GM12878 (cell line): ENCODE measurements around the gene RAPGEF1. TPM values are rescaled to one million over a fixed set of nuclear protein-coding genes. Genes with fewer than 3 reads are reported as not detected.

Source experiments
- ATAC-seq: fragments of 200-7000 bp; cut with Tn5 transposase; 3 replicates; pipeline ENCODE4 v1.9.1; 2020; ENCODE audit warnings: mild to moderate bottlenecking, moderate library complexity
- BruUV-seq: library from RNA; stranded (reverse); fragments of 400-500 nt; replicated peaks from 2 replicates; lab custom pipeline; 2021; lab: Mats Ljungman, UMichigan
- CTCF ChIA-PET: fragments of 300-600 bp; sonication (Branson Sonifier 250); formaldehyde crosslinking; extraction: SDS; loops from one replicate; lab custom pipeline; 2021; ENCODE audit warnings: inconsistent platforms; lab: Yijun Ruan, JAX
- POLR2A ChIA-PET: fragments of 350-600 bp; formaldehyde crosslinking; extraction: SDS; loops from one replicate; lab custom pipeline; 2021; ENCODE audit warnings: inconsistent platforms; lab: Charles Lee
- RAD21 ChIA-PET: fragments of 300-600 bp; sonication (Branson Sonifier 250); formaldehyde crosslinking; loops from one replicate; lab custom pipeline; 2023; ENCODE audit warnings: antibody characterized with exemption; ENCODE audit not compliant: unreplicated experiment; lab: Charles Lee
- SMC1A ChIA-PET: fragments of 300-600 bp; sonication (Branson Sonifier 250); formaldehyde crosslinking; loops from one replicate; lab custom pipeline; 2023; ENCODE audit not compliant: unreplicated experiment, uncharacterized antibody; lab: Charles Lee
- DNase-seq: peaks from one replicate; pipeline ENCODE4 v3.0.0-alpha.2; 2011; ENCODE audit warnings: low read depth, low spot score
- FAIRE-seq: peaks from 3 replicates; lab custom pipeline; 2011; peaks lifted over from hg19 to GRCh38; lab: Jason Lieb, UNC
- H2AFZ ChIP-seq: 2 replicates; pipeline ENCODE4 v1.6.0; 2011; ENCODE audit warnings: low read depth, low read length, control low read depth; ENCODE audit not compliant: control insufficient read depth
- H3K27ac ChIP-seq: 2 replicates; pipeline ENCODE4 v1.5.1; 2011; ENCODE audit warnings: control low read depth; ENCODE audit not compliant: control insufficient read depth, insufficient read depth
- H3K27me3 ChIP-seq, 2 experiments: replicated peaks in 1 of 2; 2 replicates each; pipeline versions ENCODE4 v1.6.0 to v1.6.1; 2011; ENCODE audit warnings: low read length in 1 of 2; ENCODE audit not compliant: control insufficient read depth in 2 of 2, insufficient read depth in 2 of 2
- H3K36me3 ChIP-seq, 2 experiments: 2 replicates each; pipeline ENCODE4 v1.5.1; 2011; ENCODE audit warnings: low read length in 1 of 2; ENCODE audit not compliant: control insufficient read depth in 2 of 2, insufficient read depth in 2 of 2
- H3K4me1 ChIP-seq: 2 replicates; pipeline ENCODE4 v1.6.1; 2011; ENCODE audit warnings: mild to moderate bottlenecking, low read length, moderate library complexity, mixed read lengths; ENCODE audit not compliant: control insufficient read depth, insufficient read depth
- H3K4me2 ChIP-seq: 2 replicates; pipeline ENCODE4 v1.6.0; 2011; ENCODE audit warnings: control low read depth; ENCODE audit not compliant: control insufficient read depth, insufficient read depth
- H3K4me3 ChIP-seq: fragments of 200-600 bp; sonication (generic); 2 replicates; pipeline ENCODE4 v1.5.1; 2016
- H3K79me2 ChIP-seq: 2 replicates; pipeline ENCODE4 v1.6.0; 2011; ENCODE audit warnings: low read length; ENCODE audit not compliant: control insufficient read depth, insufficient read depth
- H3K9ac ChIP-seq: 2 replicates; pipeline ENCODE4 v1.8.0; 2011; ENCODE audit warnings: low read length, control low read depth, mixed read lengths; ENCODE audit not compliant: control insufficient read depth, insufficient read depth
- H3K9me3 ChIP-seq: replicated peaks from 3 replicates; pipeline ENCODE4 v1.5.1; 2011; ENCODE audit warnings: mild to moderate bottlenecking, low read length; ENCODE audit not compliant: control insufficient read depth, insufficient read depth
- H4K20me1 ChIP-seq: 2 replicates; pipeline ENCODE4 v1.6.0; 2011; ENCODE audit not compliant: control insufficient read depth, insufficient read depth
- BCL11A ChIP-seq: IDR thresholded peaks from 2 replicates; pipeline ENCODE4 v1.6.1; 2011; ENCODE audit warnings: low read depth, low read length
- CBX3 ChIP-seq: fragments of 200-600 bp; sonication (generic); IDR thresholded peaks from 2 replicates; pipeline ENCODE4 v1.6.1; 2016; ENCODE audit warnings: low read depth, borderline replicate concordance
- IKZF1 ChIP-seq: fragments of 450-650 bp; conservative IDR thresholded peaks from 2 replicates; pipeline ENCODE4 v1.6.1; 2017; ENCODE audit warnings: antibody characterized with exemption, mild to moderate bottlenecking
- IRF4 ChIP-seq: IDR thresholded peaks from 2 replicates; pipeline ENCODE4 v1.6.1; 2011; ENCODE audit warnings: low read depth, low read length
- JUNB ChIP-seq: IDR thresholded peaks from 2 replicates; pipeline ENCODE4 v1.6.1; 2016; ENCODE audit warnings: antibody characterized with exemption, mild to moderate bottlenecking
- MEF2A ChIP-seq: IDR thresholded peaks from 2 replicates; pipeline ENCODE4 v1.6.1; 2011; ENCODE audit warnings: low read depth, mild to moderate bottlenecking, low read length, moderate library complexity; ENCODE audit not compliant: insufficient read depth
- MTA3 ChIP-seq: IDR thresholded peaks from 2 replicates; pipeline ENCODE4 v1.6.1; 2012; ENCODE audit warnings: low read length, inconsistent platforms, borderline replicate concordance
- MYB ChIP-seq: fragments of 150-350 bp; IDR thresholded peaks from 2 replicates; pipeline ENCODE4 v1.6.1; 2014; ENCODE audit warnings: mild to moderate bottlenecking, low read depth, low read length, borderline replicate concordance
- NFXL1 ChIP-seq: fragments of 450-650 bp; IDR thresholded peaks from 2 replicates; pipeline ENCODE4 v1.6.1; 2017; ENCODE audit warnings: antibody characterized with exemption, mild to moderate bottlenecking, borderline replicate concordance
- SMAD1 ChIP-seq: fragments of 450-650 bp; IDR thresholded peaks from 2 replicates; pipeline ENCODE4 v1.6.1; 2018; ENCODE audit warnings: mild to moderate bottlenecking, low read depth; ENCODE audit not compliant: partially characterized antibody
- SUZ12 ChIP-seq: fragments of 200-600 bp; sonication (generic); IDR thresholded peaks from one replicate; pipeline ENCODE4 v1.6.1; 2018; ENCODE audit warnings: antibody characterized with exemption, mild to moderate bottlenecking; ENCODE audit not compliant: unreplicated experiment
- ZSCAN29 ChIP-seq: fragments of 450-650 bp; IDR thresholded peaks from 2 replicates; pipeline ENCODE4 v1.6.1; 2017; ENCODE audit warnings: mild to moderate bottlenecking, moderate library complexity
- ZZZ3 ChIP-seq: IDR thresholded peaks from 2 replicates; pipeline ENCODE4 v1.6.1; 2011; ENCODE audit warnings: low read depth; ENCODE audit not compliant: control insufficient read depth, insufficient read length
- WGBS: methylation state at CpG from one replicate; pipeline ENCODE4 v1.1.6; 2016; ENCODE audit warnings: low lambda C conversion rate; ENCODE audit not compliant: insufficient replicate concordance, insufficient coverage; ENCODE audit errors: missing lambda C conversion rate; 5-methylcytosine and 5-hydroxymethylcytosine counted together
- in situ Hi-C: fragments of 300-500 bp; cut with MboI; formaldehyde crosslinking; loops from 9 replicates; pipeline ENCODE4 v1.14.3; 2018; ENCODE audit warnings: mixed read lengths
- intact Hi-C: fragments of 100-400 bp; cut with micrococcal nuclease; formaldehyde crosslinking; loops from one replicate; pipeline ENCODE4 v1.14.2; 2022; ENCODE audit not compliant: unreplicated experiment
- polyA plus RNA-seq, 11 experiments: library from polyadenylated mRNA; depleted of rRNA in 4 of 11; unstranded in 6 of 11; stranded (reverse) in 5 of 11; fragments of >200 nt; fragmentation: Nextera tagmentation in 4 of 11; fragmentation: Illumina TruSeq in 1 of 11; extraction: Ambion mirVana in 4 of 11; extraction: Trizol in 1 of 11; gene quantifications; 1 replicate in 1 of 11; 2 replicates in 10 of 11; pipeline versions ENCODE4 v1.2.1 to v1.2.3, GENCODE V29; 2011 to 2016; ENCODE audit warnings: inconsistent platforms in 2 of 11, missing spikeins in 2 of 11, low read depth in 1 of 11
- total RNA-seq, 4 experiments: library from RNA; depleted of rRNA in 3 of 4; stranded (reverse); fragments of >200 nt in 3 of 4; fragmentation: Illumina TruSeq in 1 of 4; extraction: Trizol in 1 of 4; gene quantifications; 2 replicates each; pipeline versions ENCODE4 v1.2.1 to v1.2.3, GENCODE V29; 2013 to 2021
- TF ChIP-seq, protein P1 (sequence below): IDR thresholded peaks from 2 replicates; pipeline ENCODE4 v1.6.1; 2012; ENCODE audit warnings: low read depth, low read length, improper control_type of control experiment
- TF ChIP-seq, protein P2 (sequence below): fragments of 450-650 bp; IDR thresholded peaks from 2 replicates; pipeline ENCODE4 v1.6.1; 2016; ENCODE audit warnings: mild to moderate bottlenecking
- TF ChIP-seq, protein P3 (sequence below): IDR thresholded peaks from 2 replicates; pipeline ENCODE4 v1.6.1; 2012; ENCODE audit warnings: low read depth, low read length, improper control_type of control experiment
- TF ChIP-seq, protein P4 (sequence below), 3 experiments: IDR thresholded peaks in 2 of 3; conservative IDR thresholded peaks in 1 of 3; 2 replicates each; pipeline ENCODE4 v1.5.1; 2011; ENCODE audit warnings: low read depth in 3 of 3, low read length in 3 of 3, mild to moderate bottlenecking in 3 of 3, control low read depth in 2 of 3, moderate library complexity in 2 of 3, inconsistent platforms in 1 of 3, mixed read lengths in 1 of 3; ENCODE audit not compliant: control insufficient read depth in 2 of 3, insufficient read depth in 1 of 3; ENCODE audit errors: extremely low read depth in 1 of 3
- TF ChIP-seq, protein P5 (sequence below): IDR thresholded peaks from 2 replicates; pipeline ENCODE4 v1.6.1; 2012; ENCODE audit warnings: low read length, inconsistent platforms

Gene RAPGEF1
- total and polyA plus RNA-seq, 10 of the 15 experiments (the other 5 are each of a cell fraction or from before 2014, with no cell fraction given): 0.42 to 113 (median 45.9) TPM

DNA sequence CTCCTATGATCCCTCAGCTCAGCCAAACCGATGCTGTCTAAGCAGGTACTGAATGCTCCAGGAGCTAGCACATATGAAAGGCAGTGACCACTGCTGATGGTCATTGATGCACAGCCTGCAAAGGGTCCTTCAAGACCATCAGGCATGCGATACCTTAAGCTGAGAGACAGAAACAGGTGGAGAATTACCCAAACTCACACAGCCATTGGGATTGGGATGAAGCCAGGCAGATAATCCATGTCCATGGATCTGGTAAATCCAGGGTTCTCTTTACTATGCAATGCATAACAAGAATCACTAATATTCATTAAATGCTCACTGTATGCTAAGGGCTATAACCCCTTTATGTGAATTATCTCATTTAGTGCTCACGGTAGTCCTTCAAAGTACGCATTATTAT, 36.2 kb downstream of the RAPGEF1 start:
- Histone ChIP-seq H3K4me1 (peaks cover 60% of the 10 kb centered on the region), H3K9ac (no peak overlapping the region), H3K27ac (no peak overlapping the region), H3K9me3 (no peaks in the 10 kb centered on the region), H3K27me3 (no peaks in the 10 kb centered on the region), H3K4me2 (no peak overlapping the region), H3K36me3 (peaks cover 3 to 5% of the 10 kb centered on the region in 2 experiments; a peak in 1 of 4 replicates), H3K4me3 (no peak overlapping the region), H2AFZ (no peak overlapping the region), H4K20me1 (no peaks in the 10 kb centered on the region), H3K79me2 (peaks cover 97% of the 10 kb centered on the region)
- SMC1A ChIA-PET: interaction anchor here (0.7 to 11.5 kb wide), 9 partner anchors 10 to 74 kb away, joined by 3 to 416 read pairs (median 6); no protein-coding TSS in a partner anchor
- no peak for TF ChIP-seq NFXL1
- TF ChIP-seq, protein P1, sequence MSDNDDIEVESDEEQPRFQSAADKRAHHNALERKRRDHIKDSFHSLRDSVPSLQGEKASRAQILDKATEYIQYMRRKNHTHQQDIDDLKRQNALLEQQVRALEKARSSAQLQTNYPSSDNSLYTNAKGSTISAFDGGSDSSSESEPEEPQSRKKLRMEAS: no peak
- TF ChIP-seq SUZ12: no peak
- TF ChIP-seq SMAD1: no peak
- TF ChIP-seq, protein P2, sequence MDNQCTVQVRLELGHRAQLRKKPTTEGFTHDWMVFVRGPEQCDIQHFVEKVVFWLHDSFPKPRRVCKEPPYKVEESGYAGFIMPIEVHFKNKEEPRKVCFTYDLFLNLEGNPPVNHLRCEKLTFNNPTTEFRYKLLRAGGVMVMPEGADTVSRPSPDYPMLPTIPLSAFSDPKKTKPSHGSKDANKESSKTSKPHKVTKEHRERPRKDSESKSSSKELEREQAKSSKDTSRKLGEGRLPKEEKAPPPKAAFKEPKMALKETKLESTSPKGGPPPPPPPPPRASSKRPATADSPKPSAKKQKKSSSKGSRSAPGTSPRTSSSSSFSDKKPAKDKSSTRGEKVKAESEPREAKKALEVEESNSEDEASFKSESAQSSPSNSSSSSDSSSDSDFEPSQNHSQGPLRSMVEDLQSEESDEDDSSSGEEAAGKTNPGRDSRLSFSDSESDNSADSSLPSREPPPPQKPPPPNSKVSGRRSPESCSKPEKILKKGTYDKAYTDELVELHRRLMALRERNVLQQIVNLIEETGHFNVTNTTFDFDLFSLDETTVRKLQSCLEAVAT: no peak
- no peak for TF ChIP-seq ZZZ3
- TF ChIP-seq BCL11A: no peak
- TF ChIP-seq MEF2A: no peak
- TF ChIP-seq, protein P3, sequence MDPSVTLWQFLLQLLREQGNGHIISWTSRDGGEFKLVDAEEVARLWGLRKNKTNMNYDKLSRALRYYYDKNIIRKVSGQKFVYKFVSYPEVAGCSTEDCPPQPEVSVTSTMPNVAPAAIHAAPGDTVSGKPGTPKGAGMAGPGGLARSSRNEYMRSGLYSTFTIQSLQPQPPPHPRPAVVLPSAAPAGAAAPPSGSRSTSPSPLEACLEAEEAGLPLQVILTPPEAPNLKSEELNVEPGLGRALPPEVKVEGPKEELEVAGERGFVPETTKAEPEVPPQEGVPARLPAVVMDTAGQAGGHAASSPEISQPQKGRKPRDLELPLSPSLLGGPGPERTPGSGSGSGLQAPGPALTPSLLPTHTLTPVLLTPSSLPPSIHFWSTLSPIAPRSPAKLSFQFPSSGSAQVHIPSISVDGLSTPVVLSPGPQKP: no peak
- no peak for TF ChIP-seq CBX3
- no peak for TF ChIP-seq ZSCAN29
- TF ChIP-seq, protein P4, sequence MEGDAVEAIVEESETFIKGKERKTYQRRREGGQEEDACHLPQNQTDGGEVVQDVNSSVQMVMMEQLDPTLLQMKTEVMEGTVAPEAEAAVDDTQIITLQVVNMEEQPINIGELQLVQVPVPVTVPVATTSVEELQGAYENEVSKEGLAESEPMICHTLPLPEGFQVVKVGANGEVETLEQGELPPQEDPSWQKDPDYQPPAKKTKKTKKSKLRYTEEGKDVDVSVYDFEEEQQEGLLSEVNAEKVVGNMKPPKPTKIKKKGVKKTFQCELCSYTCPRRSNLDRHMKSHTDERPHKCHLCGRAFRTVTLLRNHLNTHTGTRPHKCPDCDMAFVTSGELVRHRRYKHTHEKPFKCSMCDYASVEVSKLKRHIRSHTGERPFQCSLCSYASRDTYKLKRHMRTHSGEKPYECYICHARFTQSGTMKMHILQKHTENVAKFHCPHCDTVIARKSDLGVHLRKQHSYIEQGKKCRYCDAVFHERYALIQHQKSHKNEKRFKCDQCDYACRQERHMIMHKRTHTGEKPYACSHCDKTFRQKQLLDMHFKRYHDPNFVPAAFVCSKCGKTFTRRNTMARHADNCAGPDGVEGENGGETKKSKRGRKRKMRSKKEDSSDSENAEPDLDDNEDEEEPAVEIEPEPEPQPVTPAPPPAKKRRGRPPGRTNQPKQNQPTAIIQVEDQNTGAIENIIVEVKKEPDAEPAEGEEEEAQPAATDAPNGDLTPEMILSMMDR (IDR thresholded peaks at IDR 0.05 in 2 of 3, conservative IDR thresholded peaks at IDR 0.05 in 1 of 3; ENCODE audit: control insufficient read depth in 2 of 3, extremely low read depth in 1 of 3, insufficient read depth in 1 of 3, low read depth in 3 of 3, low read length in 3 of 3): no peak
- no peak for TF ChIP-seq JUNB
- TF ChIP-seq, protein P5, sequence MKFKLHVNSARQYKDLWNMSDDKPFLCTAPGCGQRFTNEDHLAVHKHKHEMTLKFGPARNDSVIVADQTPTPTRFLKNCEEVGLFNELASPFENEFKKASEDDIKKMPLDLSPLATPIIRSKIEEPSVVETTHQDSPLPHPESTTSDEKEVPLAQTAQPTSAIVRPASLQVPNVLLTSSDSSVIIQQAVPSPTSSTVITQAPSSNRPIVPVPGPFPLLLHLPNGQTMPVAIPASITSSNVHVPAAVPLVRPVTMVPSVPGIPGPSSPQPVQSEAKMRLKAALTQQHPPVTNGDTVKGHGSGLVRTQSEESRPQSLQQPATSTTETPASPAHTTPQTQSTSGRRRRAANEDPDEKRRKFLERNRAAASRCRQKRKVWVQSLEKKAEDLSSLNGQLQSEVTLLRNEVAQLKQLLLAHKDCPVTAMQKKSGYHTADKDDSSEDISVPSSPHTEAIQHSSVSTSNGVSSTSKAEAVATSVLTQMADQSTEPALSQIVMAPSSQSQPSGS: no peak
- no peak for TF ChIP-seq MYB
- TF ChIP-seq IRF4: no peak
- TF ChIP-seq MTA3: no peak
- no peak for TF ChIP-seq IKZF1
- POLR2A ChIA-PET: interaction anchor here (0.5 to 17.2 kb wide), 8 partner anchors 10 to 81 kb away, joined by 3 to 291 read pairs (median 6); partner anchors contain the start of gene RAPGEF1
- FAIRE-seq: no peak
- CTCF ChIA-PET: interaction anchor here (0.7 to 8.3 kb wide), 8 partner anchors 10 to 352 kb away, joined by 3 to 73 read pairs (median 4); no protein-coding TSS in a partner anchor
- no peak for ATAC-seq
- DNase-seq: no peak
- intact Hi-C loops (loop anchor here (5.0 kb wide), 1 partner anchor 34 kb away; no protein-coding TSS in a partner anchor), in situ Hi-C loops (loop anchor here (25.0 kb wide), 1 partner anchor 1666 kb away; the partner anchor contains the start of gene FNBP1)
- RAD21 ChIA-PET: interaction anchor here (0.9 to 13.0 kb wide), 11 partner anchors 7 to 82 kb away, joined by 3 to 362 read pairs (median 9); partner anchors contain the start of gene RAPGEF1
- no TSS peak for BruUV-seq
- 64% methylated on average over 4 of the region's 4 CpGs for WGBS
